Right kidney (tissue), 1 donor: ENCODE data around the gene CEMP1.

Experiments used
- DNase-seq: peaks from one replicate; pipeline ENCODE4 v3.0.0-alpha.2; 2016

Gene CEMP1

DNA sequence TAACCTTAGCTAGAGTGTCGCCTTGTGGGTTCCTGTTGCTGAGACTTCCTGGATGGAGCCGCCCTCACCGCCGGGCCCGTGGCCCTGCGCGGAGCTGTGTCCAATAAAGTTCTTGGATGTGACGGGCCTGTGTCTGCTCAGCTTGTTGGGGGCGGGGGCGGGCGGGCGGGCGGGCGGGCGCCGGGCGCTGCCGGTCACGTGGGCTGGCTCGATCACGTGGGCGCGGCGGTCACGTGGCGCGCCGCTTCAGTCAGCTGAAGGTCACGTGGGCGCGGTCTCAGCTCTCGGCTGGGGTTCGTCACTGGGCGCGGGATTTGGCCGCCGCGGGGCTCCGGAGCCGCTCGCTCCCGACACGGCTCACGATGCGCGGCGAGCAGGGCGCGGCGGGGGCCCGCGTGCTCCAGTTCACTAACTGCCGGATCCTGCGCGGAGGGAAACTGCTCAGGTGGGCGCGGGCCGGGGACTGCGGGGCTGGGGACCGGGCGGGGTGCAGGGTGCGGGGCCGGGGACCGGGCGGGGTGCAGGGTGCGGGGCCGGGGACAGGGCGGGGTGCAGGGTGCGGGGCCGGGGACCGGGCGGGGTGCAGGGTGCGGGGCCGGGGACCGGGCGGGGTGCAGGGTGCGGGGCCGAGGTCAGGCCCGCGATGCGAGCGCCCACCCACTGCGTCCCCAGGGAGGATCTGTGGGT lies 11.0 kb downstream of the CEMP1 start, which contains the start of gene AMDHD2:
Gene AMDHD2 (plus strand): TSS at position 275 of the 687 bp plus-strand sequence. CDS start 88 bp downstream, at position 363.
- DNase-seq, result peak; percentile 70

DNA sequence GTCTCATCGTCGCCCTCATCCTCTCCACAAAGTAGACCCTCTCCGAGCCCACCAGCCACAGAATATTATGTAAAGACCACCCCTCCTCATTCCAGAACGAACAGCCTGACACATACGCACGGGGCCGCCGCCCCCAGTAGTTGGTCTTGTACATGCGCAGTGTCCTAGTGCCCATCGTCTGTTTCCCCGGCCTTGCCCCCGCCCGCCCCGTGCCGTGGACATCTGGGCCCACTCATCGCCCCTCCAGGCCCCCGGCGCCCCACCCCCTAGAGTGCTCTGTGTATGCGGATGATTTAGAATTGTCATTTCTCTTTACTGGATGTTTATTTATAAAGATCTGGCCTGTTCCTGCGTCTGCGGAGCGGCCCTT lies 11.5 kb downstream of the CEMP1 start:
- DNase-seq, result no peak

- DNase-seq, result no peak
These were observed 12.1 kb downstream of the CEMP1 start for GRCh38 chr16:2518823-2519710.

GRCh38 chr16:2517954-2518605 lies 13.1 kb downstream of the CEMP1 start:
- DNase-seq, result no peak

DNA sequence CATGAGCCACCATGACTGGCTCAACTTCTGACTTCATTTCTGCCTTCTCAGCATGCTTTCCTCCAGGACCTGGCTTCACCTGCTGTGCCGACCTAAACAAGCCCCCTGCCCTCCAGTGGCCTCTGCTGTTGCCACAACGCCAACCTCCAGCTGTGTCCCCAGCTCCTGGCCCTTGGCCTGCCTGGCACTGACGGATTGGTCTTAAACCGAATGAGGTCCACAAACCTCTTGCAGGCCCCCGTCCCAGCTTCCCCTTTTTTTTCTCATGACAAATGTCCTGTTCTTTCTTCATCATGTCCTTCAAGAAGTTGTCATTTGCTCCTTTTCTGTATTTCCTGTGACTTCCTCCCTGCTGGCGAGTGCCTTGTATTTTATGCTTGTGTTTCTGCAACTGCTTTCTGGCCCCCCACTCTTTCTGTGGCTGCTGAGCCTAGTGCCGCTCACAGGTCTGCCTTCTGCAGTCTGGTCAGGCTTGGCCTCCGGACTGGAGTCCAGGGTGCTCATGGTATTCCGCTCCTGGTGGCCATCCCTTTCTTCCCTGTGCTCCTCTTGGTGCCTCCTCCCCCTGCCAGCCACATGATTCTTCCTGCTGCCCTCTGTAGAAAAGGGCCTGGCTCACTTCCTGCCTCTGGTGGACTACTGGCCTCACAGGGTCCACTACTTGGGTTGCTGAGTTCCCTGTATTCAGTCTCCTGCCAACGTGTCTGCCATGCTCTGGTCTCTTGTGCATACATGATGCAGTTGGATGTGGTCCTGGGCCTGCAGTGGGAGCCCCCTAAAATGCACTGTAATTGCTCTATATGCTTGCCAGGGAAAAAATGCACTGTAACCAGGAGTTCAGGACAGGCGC lies 14.6 kb downstream of the CEMP1 start:
- DNase-seq, result no peak

DNA sequence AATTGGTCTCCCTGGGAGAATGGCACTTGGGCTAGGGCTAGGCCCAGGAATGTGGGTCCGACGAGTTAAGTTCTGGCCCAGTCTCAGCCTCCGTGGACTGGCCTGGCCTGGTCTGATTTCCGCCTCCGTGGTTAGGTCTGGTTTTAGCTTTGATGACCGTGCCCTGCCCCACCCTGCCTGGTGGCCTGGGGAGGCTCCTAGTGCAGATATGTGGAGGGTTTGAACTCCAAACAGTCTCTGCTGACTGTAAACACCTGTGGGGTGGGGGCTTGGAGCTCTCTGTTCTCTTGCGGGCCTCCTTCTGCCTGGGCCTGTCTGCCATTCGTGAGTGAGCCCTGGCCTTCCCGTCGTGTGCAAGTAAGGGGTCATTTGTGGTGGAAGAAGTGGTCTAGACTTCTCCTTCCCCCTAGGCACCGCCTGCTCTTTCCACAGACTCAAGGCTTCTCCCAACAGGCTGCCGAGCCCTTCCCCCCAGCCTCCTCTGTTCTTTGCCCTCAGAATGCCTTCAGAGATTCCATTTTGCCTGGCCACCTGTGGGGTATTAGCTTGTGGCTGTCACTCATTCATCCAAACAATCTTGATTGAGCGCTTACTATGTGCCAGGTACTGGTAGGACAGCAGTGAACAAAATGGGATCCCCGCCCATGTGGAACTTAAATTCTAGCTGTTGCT lies 15.9 kb downstream of the CEMP1 start:
- no peak for DNase-seq

GRCh38 chr16:2514333-2515179 lies 16.7 kb downstream of the CEMP1 start:
- no peak for DNase-seq

GRCh38 chr16:2513405-2514332 lies 17.5 kb downstream of the CEMP1 start, which contains the start of gene ATP6V0C:
Gene ATP6V0C (plus strand): TSS chr16:2513952. CDS start chr16:2514104, 152 bp downstream.
- peak; percentile 85 for DNase-seq

DNA sequence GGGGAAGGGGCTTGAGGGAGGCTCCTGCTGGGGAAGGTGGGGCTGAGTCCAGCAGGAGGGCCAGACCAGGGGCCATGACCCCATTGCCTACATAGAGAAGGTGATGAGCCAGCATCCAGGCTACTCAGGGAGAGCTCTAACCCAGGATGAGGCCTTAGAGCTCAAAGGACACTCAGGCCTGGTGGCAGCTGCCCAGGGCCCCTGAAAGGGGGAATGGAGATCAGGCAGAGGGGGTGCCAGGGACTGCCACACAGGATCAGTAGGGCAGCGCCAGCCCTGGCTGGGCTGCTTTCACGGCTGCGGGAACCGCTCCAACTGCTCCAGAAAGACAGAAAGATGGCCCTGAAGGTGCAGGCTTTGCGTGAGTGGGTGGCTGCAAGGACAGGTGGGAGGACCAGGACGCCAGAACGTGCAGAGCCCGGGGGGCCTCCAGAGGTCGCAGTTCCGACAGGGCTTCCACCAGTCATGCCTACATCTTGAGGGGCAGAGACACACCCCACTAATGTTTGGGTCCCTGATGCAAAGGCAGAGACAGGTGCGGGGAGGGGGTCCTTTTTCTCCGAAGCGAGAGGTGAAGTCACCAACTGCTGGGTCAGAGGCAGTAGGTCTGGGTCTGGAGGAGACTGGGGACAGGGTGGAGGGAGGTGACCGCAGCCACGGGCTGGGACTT lies 18.3 kb downstream of the CEMP1 start:
- no peak for DNase-seq

DNA sequence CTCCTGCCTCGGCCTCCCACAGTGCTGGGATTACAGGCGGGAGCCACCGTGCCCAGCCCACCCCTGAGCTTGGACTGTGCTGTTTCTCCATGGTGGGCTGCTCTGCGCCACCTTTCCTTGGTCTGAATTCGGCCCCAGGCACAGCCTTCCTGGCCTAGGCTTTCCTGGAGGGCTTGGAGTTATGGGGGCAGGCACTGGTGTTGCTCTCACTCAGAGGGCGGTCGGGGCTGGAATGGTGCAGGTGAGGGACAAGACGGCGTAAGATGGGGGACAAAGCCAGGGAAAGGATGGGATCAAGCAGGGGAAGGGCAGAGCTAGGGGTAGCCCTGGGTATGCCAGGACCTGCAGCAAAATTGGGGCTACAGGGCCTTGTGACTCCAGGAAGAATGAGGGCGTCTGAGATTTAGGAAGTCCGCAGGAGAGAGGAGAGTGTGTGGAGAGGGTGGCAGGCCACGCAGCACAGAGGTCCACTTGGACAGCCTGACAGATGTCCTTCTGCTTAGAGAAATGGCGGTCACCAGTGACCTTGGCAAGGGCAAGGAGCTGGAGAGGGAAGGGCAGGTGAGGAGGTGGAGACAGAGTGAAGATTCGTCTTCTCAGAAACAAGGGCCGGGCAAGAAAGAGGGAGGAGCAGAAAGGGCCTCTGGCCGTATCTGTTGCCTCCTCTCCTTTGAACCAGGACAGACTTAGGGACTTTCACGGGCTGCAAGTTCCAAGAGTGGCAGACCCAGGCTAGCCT lies 19.0 kb downstream of the CEMP1 start:
- no peak for DNase-seq

- no peak for DNase-seq
These were observed 19.9 kb downstream of the CEMP1 start for GRCh38 chr16:2511128-2511800.

DNA sequence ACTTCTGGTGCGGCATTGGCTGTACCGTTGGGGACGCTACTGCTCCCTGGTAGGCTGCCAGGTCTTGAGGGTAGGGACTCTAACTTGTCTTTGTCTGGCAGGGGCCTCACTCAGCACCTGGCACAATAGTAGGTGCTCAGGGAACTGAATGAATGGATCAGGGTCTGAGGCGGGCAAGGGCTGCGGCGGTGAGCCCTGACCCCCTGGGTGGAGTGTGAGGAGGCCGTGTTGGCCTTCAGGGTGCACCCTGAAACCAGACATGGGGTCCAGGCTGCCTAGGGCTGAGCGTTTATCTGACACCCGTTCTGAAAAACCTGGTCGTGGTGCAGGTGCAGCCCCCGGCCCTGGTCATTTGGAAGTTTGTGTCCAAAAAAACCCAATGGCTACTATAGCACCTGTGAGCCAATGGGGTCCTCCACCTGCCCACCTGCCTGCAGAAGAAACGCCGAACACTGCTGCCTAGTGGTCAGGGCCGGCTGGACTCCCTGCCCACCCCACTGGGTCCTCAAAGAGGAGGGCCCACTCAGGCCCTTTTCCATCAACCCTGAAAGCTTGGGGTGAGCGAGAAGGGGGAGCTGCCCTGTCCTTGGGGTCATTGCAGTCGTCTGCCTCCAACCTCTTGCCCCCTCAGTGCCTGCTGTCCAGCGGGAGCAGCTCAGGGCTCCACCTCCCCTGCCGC lies 22.3 kb downstream of the CEMP1 start:
- DNase-seq, result no peak

DNA sequence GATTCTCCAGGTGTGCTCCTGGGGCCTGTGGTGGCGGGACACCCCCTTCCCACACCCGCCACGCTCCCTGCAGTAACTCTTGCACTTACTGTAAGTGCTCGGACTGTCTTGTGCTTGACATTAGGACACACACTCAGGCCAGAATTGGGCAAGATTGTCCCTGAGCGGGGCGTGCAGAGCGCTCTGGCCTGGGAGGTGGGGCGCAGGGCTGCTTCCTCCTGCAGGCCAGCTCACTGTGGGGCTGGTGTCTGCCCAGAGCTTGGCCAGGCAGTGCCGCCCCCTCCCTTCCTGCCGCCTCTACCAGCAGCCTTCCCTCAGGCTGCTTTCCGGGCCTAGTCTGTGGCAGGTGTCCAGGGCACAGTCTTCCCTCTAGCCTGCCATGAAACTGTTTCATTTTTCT lies 23.5 kb downstream of the CEMP1 start:
- DNase-seq, result no peak

GRCh38 chr16:2507052-2507659 lies 24.1 kb downstream of the CEMP1 start:
- no peak for DNase-seq

DNA sequence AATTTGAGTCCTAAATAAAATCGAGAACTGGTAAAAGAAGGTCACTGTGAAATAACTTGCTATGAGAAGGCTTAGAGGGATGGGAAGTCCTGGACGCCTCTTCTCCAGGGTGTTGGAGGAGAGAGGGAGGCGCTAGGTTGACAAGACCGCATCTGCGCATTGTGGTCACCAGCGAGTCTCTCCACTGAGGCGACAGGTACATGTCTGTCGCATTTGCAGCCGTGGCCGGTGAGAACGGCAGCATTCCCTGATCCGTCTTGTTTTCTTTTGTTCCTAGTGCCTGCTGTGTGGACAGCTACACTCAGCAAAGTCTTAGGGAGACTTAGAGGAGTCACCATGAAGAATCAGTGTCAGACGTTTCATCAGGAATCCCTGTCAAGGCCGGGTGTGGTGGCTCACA lies 25.5 kb downstream of the CEMP1 start:
- DNase-seq, result no peak
